Right forelimb (tissue), 1 donor: ENCODE data around the gene TEX35.
"Not testable (repeated sequence)": the region's sequence is repeated elsewhere in the genome, so short reads cannot be mapped to it uniquely, and the experiment has no call there.

Source experiments
- DNase-seq: peaks from one replicate; pipeline ENCODE4 v3.0.0-alpha.2; 2018

The TEX35 gene

GRCh38 chr1:178542554-178543289, 29.8 kb downstream of the TEX35 start:
- peak; percentile 99 for DNase-seq

DNA sequence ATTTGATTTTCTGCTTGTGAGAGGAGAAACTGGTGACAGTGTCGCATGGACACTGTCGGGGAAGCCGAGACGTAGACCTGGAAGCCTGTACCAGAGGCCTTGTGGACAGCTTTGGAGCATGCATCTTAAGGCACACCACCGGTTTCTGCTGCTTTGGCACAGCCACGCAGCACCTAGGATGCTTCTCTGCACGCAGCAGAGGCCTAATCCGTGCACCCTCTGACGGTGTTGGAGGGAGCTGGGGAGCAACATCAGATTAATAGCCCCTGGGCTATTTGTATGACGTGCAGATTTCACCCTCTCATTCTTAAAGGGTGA, 30.3 kb downstream of the TEX35 start:
- no peak for DNase-seq

GRCh38 chr1:178544531-178544930, 31.6 kb downstream of the TEX35 start:
- DNase-seq: no peak

- no peak for DNase-seq
These were observed 35.2 kb downstream of the TEX35 start for GRCh38 chr1:178548108-178548507.

- DNase-seq: no peak
These were observed 38.4 kb downstream of the TEX35 start for GRCh38 chr1:178551307-178551706.

DNA sequence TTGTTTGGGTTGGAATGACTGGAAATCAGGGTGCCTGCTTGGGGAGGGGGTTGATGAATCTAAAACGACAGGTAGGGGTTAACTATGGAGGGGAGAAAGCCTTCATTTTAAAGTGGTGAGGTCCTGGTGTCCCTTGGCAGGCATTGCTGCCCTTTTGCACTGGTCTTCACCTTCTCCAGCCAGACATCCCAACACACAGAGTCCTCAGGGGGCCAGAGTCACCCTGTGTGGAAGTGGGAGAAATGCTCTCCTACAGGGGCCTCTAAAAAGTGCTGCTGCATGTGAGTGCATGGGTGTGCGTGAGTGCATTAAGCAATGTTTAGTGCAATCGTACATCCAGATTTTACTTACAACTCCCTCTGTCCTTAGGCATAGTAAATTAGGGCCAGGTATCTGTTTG, 39.0 kb downstream of the TEX35 start:
- no peak for DNase-seq

- no peak for DNase-seq
These were observed 39.9 kb downstream of the TEX35 start for GRCh38 chr1:178552856-178553255.

- not testable (repeated sequence) for DNase-seq
These were observed 41.4 kb downstream of the TEX35 start for GRCh38 chr1:178554351-178554750.

DNA sequence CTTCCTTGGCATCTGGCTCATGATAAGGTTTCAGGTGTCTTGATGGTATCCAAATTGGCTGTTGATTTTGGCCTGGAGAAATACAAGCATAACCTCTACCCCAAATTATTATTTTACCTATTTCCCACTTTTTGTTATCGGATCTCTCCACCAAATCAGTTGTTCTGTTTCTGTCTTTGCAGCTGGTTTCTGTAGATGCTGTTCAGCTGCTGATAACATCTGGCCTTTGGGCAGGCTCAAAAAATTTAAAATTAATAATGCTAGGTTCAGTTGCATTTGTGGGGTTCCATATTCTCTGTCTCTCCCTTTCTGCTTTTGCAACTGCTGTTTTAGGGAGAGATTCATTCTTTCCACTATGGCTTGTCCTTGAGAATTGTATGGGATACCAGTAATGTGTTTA, 42.7 kb downstream of the TEX35 start:
- not testable (repeated sequence) for DNase-seq

DNA sequence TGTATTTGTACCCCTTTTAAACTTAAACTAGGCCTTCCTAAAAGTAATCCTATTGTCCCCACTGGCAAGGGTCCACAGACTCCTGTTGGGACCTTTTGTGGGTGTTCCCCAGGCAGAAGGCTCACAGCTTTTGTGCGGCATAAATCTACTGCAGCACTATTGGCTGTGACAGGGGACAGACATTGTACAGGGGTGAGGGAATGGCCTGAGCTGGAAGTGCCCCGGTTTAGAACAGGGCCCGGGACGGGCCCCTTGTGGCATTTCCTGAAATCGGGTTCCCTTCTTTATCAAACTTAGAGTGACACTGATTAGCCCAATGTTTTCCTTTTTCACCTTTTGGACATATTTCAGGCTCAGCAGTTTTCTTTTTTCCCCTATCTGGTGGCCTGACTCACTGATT, 45.9 kb downstream of the TEX35 start:
- DNase-seq: not testable (repeated sequence)

DNA sequence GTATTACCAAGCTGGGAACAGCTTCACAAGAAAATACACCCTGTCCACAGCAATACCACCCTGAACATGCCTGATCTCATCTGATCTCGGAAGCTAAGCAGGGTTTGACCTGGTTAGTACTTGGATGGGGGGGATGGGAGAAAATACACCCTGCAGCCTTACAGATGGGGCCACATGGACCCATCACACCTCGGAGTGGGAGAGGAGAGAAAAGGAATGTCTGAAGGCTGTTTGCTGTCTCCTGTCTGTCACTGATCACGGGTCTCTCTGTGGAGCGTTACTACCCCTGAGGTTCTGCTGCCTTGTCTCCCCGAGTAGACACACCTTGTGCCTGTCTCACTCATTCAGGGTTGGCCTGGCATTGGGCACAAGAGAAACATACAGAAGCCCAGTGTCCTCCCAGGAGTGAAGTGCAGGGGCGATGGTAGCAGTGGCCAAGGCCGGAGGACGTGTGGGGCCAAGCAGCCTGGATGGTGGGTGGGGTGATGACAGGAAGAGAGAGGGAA, 48.0 kb downstream of the TEX35 start:
- DNase-seq: no peak

DNA sequence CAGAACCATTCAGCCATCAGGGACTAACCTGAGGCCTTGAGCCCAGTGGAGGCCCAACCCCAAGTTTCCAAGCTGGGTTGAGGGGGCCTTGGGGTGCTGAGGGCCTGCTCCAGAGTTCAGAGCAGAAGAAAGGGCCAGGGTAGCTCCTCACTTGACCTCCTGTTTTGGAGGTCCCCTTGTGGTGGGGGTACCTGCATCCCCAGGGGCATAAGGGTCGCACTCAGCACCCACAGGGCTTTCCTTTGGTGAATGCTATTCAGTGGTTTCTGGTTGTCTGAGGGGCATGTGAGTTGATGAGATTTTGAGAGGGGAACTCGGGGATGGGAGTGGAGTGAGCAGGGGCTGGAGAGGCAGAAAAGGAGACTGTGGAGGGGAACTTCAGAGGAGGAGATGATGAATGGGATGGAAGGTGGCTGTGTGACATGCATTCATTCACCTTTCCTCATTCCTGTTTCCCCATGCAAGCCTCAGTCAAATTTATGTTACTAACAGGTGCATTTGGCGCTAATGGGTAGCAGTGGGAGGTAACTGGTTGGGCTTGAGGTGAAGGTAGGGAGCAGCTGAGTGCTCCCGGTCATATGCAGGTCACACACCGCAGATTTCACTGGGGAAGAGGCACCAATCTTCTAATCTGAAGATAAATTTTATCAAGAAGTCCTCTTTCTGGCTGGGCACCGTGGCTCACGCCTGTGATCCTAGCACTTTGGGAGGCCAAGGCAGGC, 50.4 kb downstream of the TEX35 start:
- DNase-seq: no peak

- DNase-seq: no peak
These were observed 51.3 kb downstream of the TEX35 start for GRCh38 chr1:178564086-178564782.

GRCh38 chr1:178564783-178565180, 51.9 kb downstream of the TEX35 start:
- no peak for DNase-seq

DNA sequence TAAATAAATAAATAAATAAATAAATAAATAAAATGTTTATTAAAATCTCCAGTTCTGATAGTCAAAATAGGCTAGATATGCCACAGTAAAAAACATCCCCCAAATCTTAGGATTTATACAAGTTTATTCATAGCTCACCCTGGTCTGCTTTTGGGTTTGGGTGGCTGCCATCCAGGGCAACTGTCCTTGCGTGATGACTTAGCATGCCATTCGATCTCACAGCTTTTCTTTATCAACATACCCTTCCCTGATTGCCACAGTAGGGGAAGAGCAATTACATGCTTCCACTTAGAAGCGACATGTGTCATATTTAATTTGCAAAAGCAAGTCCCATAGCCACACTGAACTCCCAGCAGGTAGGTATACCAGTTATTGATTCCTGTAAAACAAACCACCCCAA, 52.7 kb downstream of the TEX35 start:
- no peak for DNase-seq

GRCh38 chr1:178566187-178566586, 53.3 kb downstream of the TEX35 start:
- DNase-seq: no peak

DNA sequence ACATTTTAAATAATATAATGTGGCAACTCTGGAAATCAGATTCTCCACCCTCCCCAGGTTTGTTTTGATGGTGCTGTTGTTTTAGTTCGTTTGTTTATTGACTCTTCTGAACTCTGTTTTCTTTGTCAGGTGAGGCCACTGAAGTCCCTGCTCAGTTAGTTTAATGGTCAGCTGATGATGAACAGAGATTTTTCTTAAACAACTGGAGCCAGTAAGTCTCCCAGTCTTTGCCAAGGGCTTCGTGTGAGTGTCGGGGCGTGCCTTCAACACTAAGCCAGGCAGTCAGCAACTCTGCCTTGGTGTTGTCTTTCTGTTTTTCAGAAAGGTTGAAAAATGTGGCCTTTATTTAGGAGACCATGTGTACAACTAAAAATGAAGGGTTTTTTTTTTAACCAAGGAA, 58.9 kb downstream of the TEX35 start:
- DNase-seq: no peak
